Stimulated activated CD4-positive, alpha-beta T cell treated with anti-CD3 and anti-CD28 coated beads, TNF-alpha, amount 100 ng/mL, for 48 hours (primary cell): Measurements from ENCODE around the gene TCHHL1.

Source experiments
- DNase-seq, 3 donors: peaks; one replicate each; pipeline ENCODE4 v3.0.0-alpha.2; 2020; ENCODE audit warnings: low read depth in 3 of 3

Gene TCHHL1

GRCh38 chr1:152038871-152039270 is 50.0 kb downstream of the TCHHL1 start:
- DNase-seq: no peak

GRCh38 chr1:152036267-152037216 is 52.3 kb downstream of the TCHHL1 start, which contains the start of gene S100A11:
S100A11 (minus strand) TSS chr1:152037004; CDS start chr1:152036915, 89 bp downstream.
- peak; percentile 71 to 91 (median 71) for DNase-seq

GRCh38 chr1:152035539-152036266 is 53.2 kb downstream of the TCHHL1 start:
- no peak for DNase-seq

- peak in 1 of 3 donors; percentile 49 for DNase-seq
Observed at GRCh38 chr1:152034654-152035538, 54.0 kb downstream of the TCHHL1 start.

- no peak for DNase-seq
Observed at GRCh38 chr1:152034324-152034653, 54.6 kb downstream of the TCHHL1 start.
